Prostate gland (tissue), 2 donors: ENCODE results near the gene DTX2. TPM values are rescaled to one million over a fixed set of nuclear protein-coding genes. Genes with fewer than 3 reads are reported as not detected.
A peak's percentile ranks its signal among the peaks of the same experiment; 100 is the strongest.
"Not testable (repeated sequence)": the region's sequence is repeated elsewhere in the genome, so short reads cannot be mapped to it uniquely, and the experiment has no call there.

Source experiments
- DNase-seq: peaks from one replicate; pipeline ENCODE4 v3.0.0-alpha.2; 2019; ENCODE audit warnings: low spot score
- H3K27ac ChIP-seq, 2 donors: fragments of 200-600 bp; sonication (generic); 2 replicates each; pipeline ENCODE4 v1.5.1; 2017 to 2019
- H3K27me3 ChIP-seq: fragments of 200-600 bp; sonication (generic); replicated peaks from 2 replicates; pipeline ENCODE4 v1.5.1; 2019; ENCODE audit not compliant: insufficient read depth
- H3K36me3 ChIP-seq, 2 donors: fragments of 200-600 bp; sonication (generic); 1 replicate in 1 of 2; 2 replicates in 1 of 2; pipeline versions ENCODE4 v1.5.1 to v1.8.1; 2017 to 2019
- H3K4me1 ChIP-seq: fragments of 200-600 bp; sonication (generic); replicated peaks from 2 replicates; pipeline ENCODE4 v1.5.1; 2019
- H3K4me3 ChIP-seq, 2 donors: fragments of 200-600 bp; sonication (generic); 2 replicates each; pipeline ENCODE4 v1.5.1; 2017 to 2019
- H3K9me3 ChIP-seq: fragments of 200-600 bp; sonication (generic); 2 replicates; pipeline ENCODE4 v1.5.1; 2017
- POLR2AphosphoS5 ChIP-seq: sonication (generic); formaldehyde crosslinking; IDR thresholded peaks from one replicate; pipeline ENCODE4 v1.6.1; 2017; ENCODE audit warnings: antibody characterized with exemption
- WGBS: methylation state at CpG from one replicate; pipeline ENCODE4 v1.1.5; 2018; 5-methylcytosine and 5-hydroxymethylcytosine counted together
- intact Hi-C: fragments of 100-400 bp; cut with DNase I; formaldehyde crosslinking; loops from one replicate; pipeline ENCODE4 v1.14.2; 2022
- total RNA-seq, 2 donors: library from RNA; depleted of rRNA; stranded (reverse); fragments of >200 nt; gene quantifications; one replicate each; pipeline ENCODE4 v1.1.0, GENCODE V29; 2016

The DTX2 gene
- total RNA-seq, 2 donors from 2014 or later: 67.8 to 142 TPM

- peak; percentile 64 for DNase-seq
Observed at GRCh38 chr7:76467743-76468404, 6.4 kb downstream of the DTX2 start.

GRCh38 chr7:76471556-76472221 is 10.2 kb downstream of the DTX2 start:
- H3K9me3 ChIP-seq, DNase-seq, H3K4me1 ChIP-seq, H3K4me3 ChIP-seq, H3K36me3 ChIP-seq, H3K27ac ChIP-seq, intact Hi-C loops, H3K27me3 ChIP-seq: not testable (repeated sequence)
- WGBS: 87% methylated on average over 9 of the region's 10 CpGs

More at GRCh38 chr7:76467743-76468404, 6.4 kb downstream of the DTX2 start:
- H3K4me3 ChIP-seq, H3K36me3 ChIP-seq, H3K4me1 ChIP-seq, H3K27ac ChIP-seq, H3K9me3 ChIP-seq, H3K27me3 ChIP-seq, intact Hi-C loops: not testable (repeated sequence)
- peak; percentile 14 for TF ChIP-seq POLR2AphosphoS5
- WGBS: 54% methylated on average over 11 of the region's 14 CpGs

- H3K9me3 ChIP-seq, H3K4me1 ChIP-seq, H3K4me3 ChIP-seq, H3K27me3 ChIP-seq, DNase-seq, H3K36me3 ChIP-seq, H3K27ac ChIP-seq, intact Hi-C loops: not testable (repeated sequence)
- WGBS: 100% methylated on average over 2 of the region's 6 CpGs
Observed at GRCh38 chr7:76473097-76473496, 11.6 kb downstream of the DTX2 start.

- H3K27ac ChIP-seq, H3K4me3 ChIP-seq, H3K9me3 ChIP-seq, intact Hi-C loops, DNase-seq, H3K36me3 ChIP-seq, H3K27me3 ChIP-seq, H3K4me1 ChIP-seq: not testable (repeated sequence)
- 50% methylated on average over 1 of the region's 11 CpGs for WGBS
Observed at GRCh38 chr7:76476280-76476679, 14.8 kb downstream of the DTX2 start.

GRCh38 chr7:76476742-76477474 is 15.4 kb downstream of the DTX2 start:
- 79% methylated on average over 18 of the region's 24 CpGs for WGBS
- intact Hi-C loops, H3K27ac ChIP-seq, H3K9me3 ChIP-seq, H3K4me3 ChIP-seq, H3K4me1 ChIP-seq, H3K36me3 ChIP-seq, DNase-seq, H3K27me3 ChIP-seq: not testable (repeated sequence)

- H3K27ac ChIP-seq, H3K9me3 ChIP-seq, DNase-seq, H3K4me1 ChIP-seq, H3K36me3 ChIP-seq, H3K27me3 ChIP-seq, intact Hi-C loops, H3K4me3 ChIP-seq: not testable (repeated sequence)
- 91% methylated on average over 11 of the region's 11 CpGs for WGBS
Observed at GRCh38 chr7:76479628-76480027, 18.1 kb downstream of the DTX2 start.

- H3K36me3 ChIP-seq, H3K4me1 ChIP-seq, H3K9me3 ChIP-seq, H3K27ac ChIP-seq, H3K27me3 ChIP-seq, H3K4me3 ChIP-seq, DNase-seq, intact Hi-C loops: not testable (repeated sequence)
- WGBS: 89% methylated on average over 27 of the region's 29 CpGs
Observed at GRCh38 chr7:76480403-76481253, 19.1 kb downstream of the DTX2 start.

GRCh38 chr7:76482660-76483059 is 21.2 kb downstream of the DTX2 start:
- WGBS: 95% methylated on average over 24 of the region's 24 CpGs
- H3K36me3 ChIP-seq, H3K27me3 ChIP-seq, H3K4me1 ChIP-seq, DNase-seq, H3K9me3 ChIP-seq, H3K4me3 ChIP-seq, intact Hi-C loops, H3K27ac ChIP-seq: not testable (repeated sequence)

GRCh38 chr7:76483081-76483480 is 21.6 kb downstream of the DTX2 start:
- intact Hi-C loops, H3K36me3 ChIP-seq, H3K4me3 ChIP-seq, H3K27me3 ChIP-seq, DNase-seq, H3K9me3 ChIP-seq, H3K4me1 ChIP-seq, H3K27ac ChIP-seq: not testable (repeated sequence)
- 96% methylated on average over 17 of the region's 17 CpGs for WGBS

GRCh38 chr7:76484456-76484855 is 22.9 kb downstream of the DTX2 start:
- intact Hi-C loops, H3K9me3 ChIP-seq, H3K4me3 ChIP-seq, H3K36me3 ChIP-seq, H3K4me1 ChIP-seq, H3K27me3 ChIP-seq, DNase-seq, H3K27ac ChIP-seq: not testable (repeated sequence)
- WGBS: no CpG with 5 or more reads among the region's 12 CpGs

- H3K9me3 ChIP-seq, H3K27me3 ChIP-seq, H3K4me1 ChIP-seq, DNase-seq, H3K36me3 ChIP-seq, H3K27ac ChIP-seq, intact Hi-C loops, H3K4me3 ChIP-seq: not testable (repeated sequence)
- WGBS: no CpG with 5 or more reads among the region's 20 CpGs
Observed at GRCh38 chr7:76485822-76486610, 24.5 kb downstream of the DTX2 start.
